HG03139 (cell line): ENCODE measurements around the gene RALA.
"Not testable (repeated sequence)": the region's sequence is repeated elsewhere in the genome, so short reads cannot be mapped to it uniquely, and the experiment has no call there.

Experiments
- ATAC-seq: cut with Tn5 transposase; IDR thresholded peaks from one replicate; pipeline ENCODE4 v1.9.1; 2021; ENCODE audit not compliant: unreplicated experiment

Gene RALA

DNA sequence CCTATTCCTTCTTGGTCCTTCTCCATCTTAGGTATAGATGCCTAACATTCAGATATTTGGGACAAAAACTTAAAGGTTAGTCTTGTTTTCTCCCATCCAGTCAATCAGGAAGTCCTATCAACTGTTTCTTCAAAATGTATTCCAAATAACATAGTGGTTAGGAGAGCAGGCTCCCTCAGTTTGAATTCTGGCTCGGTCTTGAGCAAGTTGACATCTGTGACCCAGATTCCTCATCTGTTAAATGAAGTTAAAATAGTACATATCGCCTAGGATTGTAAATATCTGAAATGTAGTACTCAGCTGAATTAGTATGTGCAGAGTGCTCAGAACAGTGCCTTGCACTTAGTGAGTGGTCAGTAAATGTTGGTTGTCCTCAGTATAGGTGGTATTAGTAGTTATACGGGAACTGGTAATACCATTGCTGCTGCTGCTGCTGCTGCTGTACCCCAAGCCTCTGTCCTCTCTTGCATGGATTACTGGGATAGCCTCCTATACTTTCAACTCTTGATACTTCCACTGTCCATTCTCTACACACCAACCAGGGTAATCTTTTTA is 58.6 kb downstream of the RALA start:
- ATAC-seq: no peak

DNA sequence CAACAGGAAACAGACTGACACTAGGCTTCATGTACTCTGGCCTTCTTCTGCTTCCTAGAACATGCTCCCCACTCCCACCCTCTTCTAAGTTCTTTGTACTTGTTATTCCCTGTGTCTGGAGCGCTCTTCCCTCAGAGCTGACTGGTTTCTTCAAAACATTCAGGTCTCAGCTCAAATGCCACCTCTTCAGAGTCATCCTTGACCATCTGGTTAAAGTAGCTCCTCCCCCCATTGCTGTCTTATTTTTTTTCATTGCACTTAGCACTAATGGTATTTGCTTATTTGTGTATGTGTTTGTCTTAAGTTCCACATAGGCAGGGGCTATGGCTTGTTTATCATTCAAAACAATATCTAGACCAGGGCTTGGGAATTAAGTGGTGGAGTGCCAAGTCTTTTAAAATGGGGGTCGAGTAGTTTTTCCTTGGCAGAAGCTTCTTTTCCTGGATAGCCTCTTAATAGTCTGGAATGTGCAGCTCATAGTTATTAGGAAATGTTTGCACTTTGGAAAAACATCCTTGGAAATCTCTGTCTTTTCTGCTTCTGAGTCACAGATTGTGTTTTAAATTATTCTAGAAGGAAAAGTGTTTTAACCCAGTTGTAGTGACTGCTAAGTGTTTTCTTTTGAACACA is 60.0 kb downstream of the RALA start:
- no peak for ATAC-seq

DNA sequence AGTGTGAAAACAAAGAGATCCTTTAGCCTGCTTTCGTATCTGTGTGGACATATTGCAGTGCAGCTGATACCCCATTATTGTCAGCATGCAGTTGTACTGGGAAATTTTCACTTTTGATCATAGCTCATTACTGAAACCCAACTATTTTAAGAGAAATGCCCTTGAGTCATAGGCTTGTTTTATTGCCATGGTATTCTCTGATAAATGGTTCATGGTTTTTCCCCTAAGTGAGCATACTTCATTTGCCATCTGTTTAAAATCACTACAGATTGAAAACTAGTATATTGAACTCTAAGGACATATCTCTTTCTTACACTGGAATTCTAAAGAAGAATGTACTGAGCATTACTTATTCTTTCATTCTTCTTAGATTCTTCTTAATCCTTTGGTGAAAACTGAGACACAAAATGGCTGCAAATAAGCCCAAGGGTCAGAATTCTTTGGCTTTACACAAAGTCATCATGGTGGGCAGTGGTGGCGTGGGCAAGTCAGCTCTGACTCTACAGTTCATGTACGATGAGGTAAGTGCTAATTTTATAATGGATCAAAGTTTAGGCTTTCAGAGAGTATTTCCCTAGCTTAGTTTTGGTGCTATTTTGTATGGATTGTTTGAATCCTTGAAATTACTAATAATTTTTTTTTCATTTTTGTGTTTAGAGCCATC is 63.0 kb downstream of the RALA start:
- no peak for ATAC-seq

DNA sequence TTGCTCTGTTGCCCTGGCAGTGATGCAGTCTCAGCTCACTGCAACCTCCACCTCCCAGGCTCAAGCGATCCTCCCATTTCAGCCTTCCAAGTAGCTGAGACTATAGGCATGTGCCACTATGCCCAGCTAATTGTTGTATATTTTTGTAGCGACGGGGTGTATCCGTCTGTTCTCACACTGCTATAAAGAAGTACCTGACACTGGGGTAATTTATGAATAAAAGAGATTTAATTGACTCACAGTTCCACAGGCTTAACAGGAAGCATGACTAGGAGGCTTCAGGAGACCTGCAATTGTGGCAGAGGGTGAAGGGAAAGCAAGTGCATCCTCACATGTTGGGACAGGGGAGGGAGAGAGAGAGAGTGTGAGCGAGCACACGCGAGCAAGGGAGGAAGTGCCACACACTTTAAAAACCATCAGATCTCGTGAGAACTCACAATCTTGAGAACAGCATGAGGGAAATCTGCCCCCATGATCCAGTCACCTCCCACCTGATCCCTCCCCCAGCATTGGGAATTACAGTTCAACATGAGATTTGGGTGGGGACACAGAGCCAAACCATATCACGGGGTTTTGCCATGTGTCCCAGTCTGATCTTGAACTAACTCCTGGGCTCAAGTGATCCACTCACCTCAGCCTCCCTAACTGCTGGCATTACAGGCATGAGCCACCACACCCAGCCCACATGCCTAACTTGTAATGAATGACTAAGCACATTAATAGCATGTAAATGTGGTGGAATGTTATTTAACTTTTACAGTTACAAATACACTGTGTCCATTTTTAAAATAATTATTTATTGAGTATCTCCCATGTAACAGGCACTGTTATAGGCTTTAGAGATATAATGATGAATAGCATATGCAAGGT is 65.5 kb downstream of the RALA start:
- ATAC-seq: no peak

DNA sequence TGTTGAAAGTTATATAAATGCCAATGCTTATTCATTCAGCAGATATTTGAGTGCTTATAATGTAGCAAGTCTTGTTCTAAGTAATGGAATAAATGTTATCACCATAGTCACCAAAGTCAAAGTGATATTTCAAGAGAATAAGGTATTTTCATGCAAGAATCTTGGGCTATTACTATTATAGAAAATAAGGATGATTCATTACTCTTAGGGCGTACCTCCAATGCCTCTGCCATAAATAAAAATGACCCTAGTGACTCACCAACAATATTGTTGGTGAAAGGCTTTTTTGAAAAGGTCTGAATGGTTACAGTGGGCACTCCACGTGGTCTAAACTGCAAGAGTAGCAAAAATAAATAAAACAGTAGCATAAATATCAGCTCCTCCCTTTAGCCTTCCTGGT is 68.4 kb downstream of the RALA start:
- no peak for ATAC-seq

DNA sequence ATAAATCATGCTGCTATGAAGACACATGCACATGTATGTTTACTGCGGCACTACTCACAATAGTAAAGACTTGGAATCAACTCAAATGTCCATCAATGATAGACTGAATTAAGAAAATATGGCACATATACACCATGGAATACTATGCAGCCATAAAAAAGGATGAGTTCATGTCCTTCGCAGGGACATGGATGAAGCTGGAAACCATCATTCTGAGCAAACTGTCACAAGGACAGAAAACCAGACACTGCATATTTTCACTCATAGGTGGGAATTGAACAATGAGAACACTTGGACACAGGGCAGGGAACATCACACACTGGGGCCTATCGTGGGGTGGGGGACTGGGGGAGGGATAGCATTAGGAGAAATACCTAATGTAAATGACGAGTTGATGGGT is 69.7 kb downstream of the RALA start:
- ATAC-seq: not testable (repeated sequence)

DNA sequence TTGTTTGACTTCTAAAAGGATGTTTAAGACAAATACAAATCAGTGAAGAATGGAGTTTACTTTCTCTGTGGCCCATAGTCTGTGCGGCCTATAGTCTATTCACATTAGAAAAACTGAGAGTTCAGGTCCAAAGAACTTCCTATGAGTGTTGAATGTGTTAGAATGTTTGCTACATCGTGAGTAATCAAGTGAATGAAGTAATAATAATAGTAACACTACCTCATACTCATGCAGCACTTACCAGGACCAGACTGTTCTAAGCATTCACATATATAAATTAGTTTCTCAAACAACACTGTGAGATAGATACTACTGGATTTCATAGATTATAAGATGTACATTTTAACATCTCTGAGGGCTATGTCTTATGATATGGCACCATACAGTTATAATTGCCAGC is 70.4 kb downstream of the RALA start:
- no peak for ATAC-seq

DNA sequence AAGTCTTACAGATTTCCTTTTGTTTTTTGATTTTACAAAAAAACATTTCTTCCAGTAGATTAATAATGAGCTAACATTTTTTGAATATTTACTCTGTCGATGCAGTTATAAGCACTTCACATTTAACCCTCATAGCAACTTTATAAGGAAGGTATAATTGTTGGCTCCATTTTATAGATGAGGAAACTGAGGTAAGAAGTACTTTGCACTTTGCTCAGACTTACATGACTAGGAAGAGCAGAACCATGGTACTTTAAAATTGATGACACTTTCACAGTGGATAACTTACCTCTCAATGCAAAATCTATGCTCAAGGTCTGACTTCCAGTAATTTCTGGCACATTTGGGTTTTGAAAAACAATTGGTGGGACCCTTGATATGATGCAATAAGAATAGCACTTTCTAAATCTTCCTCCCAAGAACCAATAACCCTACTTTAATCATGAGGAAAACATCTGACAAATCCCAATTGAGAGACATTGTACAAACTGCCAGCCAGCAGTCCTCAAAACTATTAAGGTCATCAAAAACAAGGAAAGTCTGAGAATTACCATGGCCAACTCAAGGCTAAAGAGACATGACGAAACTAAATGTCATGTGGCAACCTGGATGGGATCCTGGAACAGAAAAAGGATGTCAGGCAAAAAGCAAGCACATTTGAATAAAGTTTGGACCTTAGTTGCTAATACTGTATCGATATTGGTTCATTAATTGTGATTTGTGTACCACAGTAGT is 72.6 kb downstream of the RALA start:
- ATAC-seq: no peak

DNA sequence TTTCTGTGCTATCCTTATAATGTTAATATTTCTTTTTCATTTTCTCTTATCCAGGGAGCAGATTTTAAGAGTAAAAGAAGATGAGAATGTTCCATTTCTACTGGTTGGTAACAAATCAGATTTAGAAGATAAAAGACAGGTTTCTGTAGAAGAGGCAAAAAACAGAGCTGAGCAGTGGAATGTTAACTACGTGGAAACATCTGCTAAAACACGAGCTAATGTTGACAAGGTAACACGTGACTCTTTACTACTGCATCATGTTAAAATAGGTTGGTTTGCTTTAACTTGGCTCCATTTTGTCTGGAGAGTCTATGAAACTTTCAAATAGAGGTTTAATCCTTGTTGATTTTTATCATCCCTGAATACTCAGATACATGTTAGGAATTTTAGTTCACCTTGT is 73.3 kb downstream of the RALA start:
- no peak for ATAC-seq

DNA sequence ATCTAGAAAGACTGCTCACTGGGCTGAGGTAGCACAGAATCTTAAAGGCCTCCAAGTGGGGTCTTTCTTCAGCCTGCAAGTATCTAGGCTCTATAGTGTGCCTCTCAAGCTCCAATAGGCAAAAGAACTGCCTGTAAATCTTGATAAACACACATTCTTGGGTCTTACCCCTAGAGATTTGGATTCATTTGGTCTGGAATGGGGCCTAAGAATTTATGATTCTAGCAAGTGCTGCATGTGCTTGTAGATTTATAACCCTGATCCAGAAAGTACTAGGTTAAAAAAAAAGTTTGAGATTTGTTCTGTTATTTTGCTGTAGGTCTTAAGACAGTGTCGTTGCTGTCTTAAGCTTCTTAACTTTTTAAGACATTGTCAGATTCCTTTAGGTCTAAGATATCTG is 74.1 kb downstream of the RALA start:
- ATAC-seq: no peak

DNA sequence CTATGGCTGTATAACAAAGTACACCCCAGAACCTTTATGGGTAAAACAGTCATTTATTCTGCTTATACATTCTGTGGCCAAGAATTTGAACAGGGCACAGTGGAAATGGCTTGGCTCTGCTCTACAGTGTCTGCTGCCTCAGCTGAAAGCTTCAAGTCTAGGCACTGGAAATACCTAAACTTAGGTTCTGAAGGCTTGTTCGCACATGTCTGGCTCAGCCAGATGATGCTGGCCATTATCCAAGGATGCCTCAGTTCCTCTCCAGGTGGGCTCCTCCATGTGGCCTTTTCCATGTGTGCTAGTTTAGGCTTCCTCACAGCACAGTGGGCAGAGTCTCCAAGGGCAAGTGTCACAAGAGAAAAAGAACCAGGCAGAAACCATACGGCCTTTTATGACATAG is 76.8 kb downstream of the RALA start:
- ATAC-seq: no peak

DNA sequence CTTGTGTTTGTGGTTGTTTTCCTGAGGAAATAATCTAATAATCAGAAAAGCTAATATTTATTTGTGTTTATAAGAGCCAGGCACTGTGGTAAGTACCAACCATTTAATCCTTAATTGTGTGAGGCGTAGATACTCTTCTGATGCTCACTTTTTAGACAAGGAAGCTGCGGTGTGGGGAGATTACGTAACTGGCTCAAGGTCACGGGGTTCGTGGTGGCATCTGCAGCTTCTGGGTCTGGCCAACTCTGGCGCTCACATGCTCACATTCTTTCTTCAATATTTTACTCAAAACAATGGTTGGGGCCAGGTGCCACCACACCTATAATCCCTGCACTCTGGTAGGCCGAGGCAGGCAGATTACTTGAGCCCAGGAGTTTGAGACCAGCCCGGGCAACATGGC is 77.6 kb downstream of the RALA start:
- no peak for ATAC-seq

DNA sequence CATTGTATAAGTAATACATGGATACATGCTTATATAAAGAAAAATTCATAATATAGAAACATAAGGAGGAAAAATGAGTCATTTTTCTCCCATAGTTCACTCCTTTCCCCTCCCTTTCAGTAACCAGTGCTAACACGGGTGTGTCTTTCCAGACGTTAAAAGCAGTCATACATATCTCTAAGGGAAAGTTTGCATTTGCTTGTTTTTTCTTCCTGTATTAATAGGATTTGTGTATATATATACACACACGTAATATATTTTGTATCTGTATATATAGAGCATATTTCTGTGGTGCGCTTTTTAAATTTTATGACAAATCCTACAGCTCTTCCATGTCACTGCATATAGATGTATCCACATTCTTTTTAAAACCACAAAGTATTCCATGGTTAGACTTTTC is 78.8 kb downstream of the RALA start:
- ATAC-seq: no peak

DNA sequence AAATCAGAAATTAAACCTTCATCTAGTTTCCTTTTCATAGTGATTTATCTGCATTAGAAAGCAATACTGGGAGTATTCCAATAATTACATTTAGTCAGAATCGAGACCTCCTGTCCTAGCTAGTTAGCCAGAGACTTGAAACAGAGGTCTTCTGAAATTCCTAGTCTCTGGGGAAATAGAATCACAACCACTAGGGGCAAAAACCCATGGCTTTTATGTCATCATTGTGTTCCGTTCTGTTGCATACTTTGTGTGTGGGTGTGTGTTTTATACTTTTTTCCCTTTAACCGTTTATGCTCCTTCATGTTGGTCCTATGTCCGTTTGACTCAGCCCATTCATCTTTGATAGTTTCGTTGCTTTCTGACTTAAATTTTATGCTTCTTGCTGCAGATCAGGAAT is 79.8 kb downstream of the RALA start:
- ATAC-seq: no peak

DNA sequence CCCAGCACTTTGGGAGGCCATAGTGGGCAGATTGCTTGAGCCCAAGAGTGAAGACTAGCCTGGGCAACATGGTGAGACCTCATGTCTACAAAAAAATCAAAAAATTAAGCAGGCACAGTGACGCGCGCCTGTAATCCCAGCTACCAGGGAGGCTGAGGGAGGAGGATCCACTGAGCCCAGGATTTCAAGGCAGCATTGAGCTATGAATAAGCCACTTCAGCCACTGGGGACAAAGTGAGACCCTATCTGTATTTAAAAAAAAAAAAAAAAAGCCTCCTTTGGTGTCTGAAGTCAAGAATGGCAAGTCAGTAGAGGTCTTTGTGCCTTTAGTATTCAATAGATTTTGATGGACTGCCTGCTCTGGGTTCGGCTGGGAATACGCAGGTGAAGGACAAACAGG is 85.7 kb downstream of the RALA start:
- no peak for ATAC-seq

DNA sequence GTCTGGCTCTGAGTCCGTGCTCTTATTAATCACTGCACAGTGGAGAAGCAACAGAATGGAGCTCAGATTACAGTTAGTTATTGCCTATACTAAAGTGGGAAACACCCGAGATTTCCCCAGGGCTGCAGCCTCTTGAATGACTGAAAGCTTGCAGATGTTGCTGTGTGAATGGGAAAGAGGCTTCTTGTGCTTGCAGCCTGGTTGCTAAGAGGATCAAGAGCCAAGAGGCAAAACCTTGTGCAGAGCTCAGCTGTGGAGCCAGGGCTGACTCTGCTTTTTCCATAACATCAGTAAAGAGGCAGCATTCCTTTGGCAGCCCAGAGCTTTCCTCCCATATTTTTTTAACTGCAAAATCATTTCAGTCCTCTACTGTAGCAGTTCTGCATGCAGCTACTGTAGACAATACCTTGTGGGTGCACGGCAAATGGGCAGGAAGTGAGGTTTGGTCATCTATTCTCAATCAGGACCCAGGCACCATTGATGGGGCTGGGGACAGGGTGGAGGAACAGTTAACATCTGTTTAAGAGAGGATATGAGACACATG is 86.5 kb downstream of the RALA start:
- no peak for ATAC-seq

DNA sequence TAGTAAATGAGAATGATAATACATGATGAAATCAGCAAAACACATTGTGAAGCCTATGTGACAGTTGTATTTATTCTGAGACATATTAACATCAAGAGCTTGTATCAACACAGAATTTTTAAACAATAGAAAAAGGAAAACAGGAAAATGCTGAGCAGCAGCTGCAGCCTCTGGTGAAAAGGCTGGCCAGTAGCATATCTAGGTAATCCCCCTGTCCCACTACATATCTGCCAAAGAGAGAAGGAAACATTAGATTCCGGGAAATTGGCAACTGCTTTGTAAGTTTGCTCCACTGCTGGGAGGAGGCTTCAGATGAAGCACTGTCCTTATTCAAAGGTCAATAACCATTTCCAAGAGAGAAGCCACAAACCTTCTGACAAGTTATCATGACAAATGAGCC is 89.4 kb downstream of the RALA start:
- ATAC-seq: no peak

DNA sequence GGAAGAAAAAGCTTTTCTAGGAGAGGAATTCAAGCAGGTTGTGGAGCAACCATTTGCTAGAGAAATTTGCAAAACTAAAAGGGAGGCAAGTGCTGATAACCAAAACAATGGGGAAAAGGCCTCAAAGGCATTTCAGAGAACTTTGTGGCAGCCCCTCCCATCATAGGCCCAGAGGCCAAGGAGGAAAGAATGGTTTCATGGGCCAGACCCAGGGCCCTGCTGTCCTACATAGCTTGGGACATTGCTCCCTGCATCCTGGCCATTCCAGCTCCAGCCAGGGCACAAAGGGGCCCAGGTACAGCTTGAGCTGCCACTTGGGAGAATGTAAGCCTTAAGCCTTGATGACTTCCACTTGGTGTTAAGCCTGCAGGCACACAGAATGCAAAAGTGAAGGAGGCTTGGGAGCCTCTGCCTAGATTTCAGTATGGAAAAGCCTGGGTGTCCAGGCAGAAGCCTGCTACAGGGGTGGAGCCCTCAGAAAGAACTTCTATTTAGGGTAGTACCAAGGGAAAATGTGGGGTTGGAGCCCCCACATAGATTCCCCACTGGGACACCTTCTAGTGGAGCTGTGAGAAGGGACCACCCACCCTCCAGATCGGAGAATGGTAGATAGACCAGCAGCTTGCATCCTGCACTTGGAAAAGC is 91.2 kb downstream of the RALA start:
- no peak for ATAC-seq

DNA sequence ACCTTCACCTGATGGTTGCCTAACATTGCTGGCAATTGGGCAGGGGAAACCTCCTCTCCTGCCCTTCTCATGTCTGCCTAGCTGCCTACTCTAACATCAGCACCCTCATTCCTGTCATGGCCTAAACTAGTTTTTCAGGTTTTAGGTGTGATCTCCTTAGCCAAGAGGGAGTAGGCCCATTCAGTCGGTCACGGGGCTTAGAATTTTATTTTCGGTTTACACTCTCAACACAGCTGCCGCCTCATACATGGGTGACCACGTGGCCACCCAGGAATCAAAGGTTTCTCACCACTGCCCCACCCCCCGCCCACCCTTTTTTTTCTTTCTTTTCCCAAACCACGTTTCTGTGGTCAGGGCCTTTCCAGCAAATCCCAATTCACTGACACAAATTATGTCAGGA is 97.2 kb downstream of the RALA start:
- no peak for ATAC-seq

DNA sequence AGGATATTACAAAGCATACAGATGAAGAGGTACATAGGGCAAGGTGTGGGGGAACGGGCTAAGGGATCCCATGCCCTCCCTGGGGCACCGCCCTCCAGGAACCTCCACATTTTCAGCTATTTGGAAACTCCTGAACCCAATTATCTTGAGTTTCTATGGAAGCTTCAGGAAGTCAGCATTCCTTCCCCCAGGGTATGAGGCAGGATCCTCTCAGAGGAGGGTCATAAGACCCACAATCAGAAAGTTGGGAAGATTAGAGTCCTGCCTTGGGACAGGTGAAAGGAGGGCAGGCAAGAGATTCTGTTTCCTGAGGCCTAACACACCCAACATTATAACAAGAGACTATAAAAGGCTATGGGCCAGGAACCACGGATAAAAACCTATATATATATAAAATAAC is 98.0 kb downstream of the RALA start:
- no peak for ATAC-seq
